Neural progenitor cell (in vitro differentiated cells): Measurements from ENCODE around the gene DYSF. TPM values are rescaled to one million over a fixed set of nuclear protein-coding genes. Genes with fewer than 3 reads are reported as not detected.

Source experiments
- DNase-seq: peaks from one replicate; pipeline ENCODE4 v3.0.0-alpha.2; 2016; ENCODE audit warnings: low spot score
- H2AFZ ChIP-seq: fragments of 200-600 bp; sonication (generic); replicated peaks from 2 replicates; pipeline ENCODE4 v1.6.1; 2016; ENCODE audit warnings: antibody characterized with exemption
- H3F3A ChIP-seq: fragments of 200-600 bp; sonication (generic); 2 replicates; pipeline ENCODE4 v1.6.1; 2016; ENCODE audit warnings: antibody characterized with exemption, low read depth
- H3K27ac ChIP-seq: fragments of 200-600 bp; sonication (generic); 2 replicates; pipeline ENCODE4 v1.5.1; 2016; ENCODE audit warnings: mild to moderate bottlenecking
- H3K27me3 ChIP-seq: fragments of 200-600 bp; sonication (generic); 2 replicates; pipeline ENCODE4 v1.6.1; 2016; ENCODE audit warnings: mild to moderate bottlenecking, moderate library complexity
- H3K36me3 ChIP-seq: fragments of 200-600 bp; sonication (generic); 2 replicates; pipeline ENCODE4 v1.5.1; 2016
- H3K4me1 ChIP-seq: fragments of 200-600 bp; sonication (generic); 2 replicates; pipeline ENCODE4 v1.6.1; 2016; ENCODE audit warnings: mixed run types
- H3K4me2 ChIP-seq: fragments of 200-600 bp; sonication (generic); 2 replicates; pipeline ENCODE4 v1.6.1; 2016
- H3K4me3 ChIP-seq: fragments of 200-600 bp; sonication (generic); 2 replicates; pipeline ENCODE4 v1.5.1; 2016
- H3K79me2 ChIP-seq: fragments of 200-600 bp; sonication (generic); 2 replicates; pipeline ENCODE4 v1.6.1; 2016; ENCODE audit warnings: low read depth
- H3K9ac ChIP-seq: fragments of 200-600 bp; sonication (generic); 2 replicates; pipeline ENCODE4 v1.6.1; 2016
- H3K9me3 ChIP-seq: fragments of 200-600 bp; sonication (generic); 2 replicates; pipeline ENCODE4 v1.5.1; 2016; ENCODE audit warnings: low read depth
- H4K20me1 ChIP-seq: fragments of 200-600 bp; sonication (generic); 2 replicates; pipeline ENCODE4 v1.6.1; 2016; ENCODE audit warnings: low read depth
- H3K27ac Mint-ChIP-seq: 3 replicates; pipeline ENCODE4 v1.8.0; 2021; ENCODE audit warnings: mixed read lengths
- H3K27me3 Mint-ChIP-seq: 2 replicates; pipeline ENCODE4 v1.8.0; 2022; ENCODE audit warnings: low read depth, mild to moderate bottlenecking, inconsistent platforms, moderate library complexity, mixed read lengths; ENCODE audit not compliant: insufficient read depth
- H3K36me3 Mint-ChIP-seq: 3 replicates; pipeline ENCODE4 v1.8.0; 2021; ENCODE audit warnings: mixed read lengths
- H3K4me1 Mint-ChIP-seq: 3 replicates; pipeline ENCODE4 v1.8.0; 2021; ENCODE audit warnings: mixed read lengths
- H3K4me3 Mint-ChIP-seq: 3 replicates; pipeline ENCODE4 v1.8.0; 2021; ENCODE audit warnings: mild to moderate bottlenecking, moderate library complexity, mixed read lengths
- H3K9me3 Mint-ChIP-seq: 3 replicates; pipeline ENCODE4 v1.8.0; 2020; ENCODE audit warnings: mixed read lengths
- CTCF ChIP-seq: fragments of 200-600 bp; sonication (generic); IDR thresholded peaks from 2 replicates; pipeline ENCODE4 v1.5.1; 2017; ENCODE audit warnings: antibody characterized with exemption, mild to moderate bottlenecking
- EZH2 ChIP-seq: fragments of 200-600 bp; sonication (generic); IDR thresholded peaks from 2 replicates; pipeline ENCODE4 v1.6.1; 2017; ENCODE audit warnings: antibody characterized with exemption, mild to moderate bottlenecking, moderate library complexity
- EZH2phosphoT487 ChIP-seq: fragments of 200-600 bp; sonication (generic); IDR thresholded peaks from 2 replicates; pipeline ENCODE4 v1.6.1; 2017; ENCODE audit warnings: antibody characterized with exemption
- total RNA-seq: library from RNA; depleted of rRNA; stranded (reverse); fragments of >200 nt; gene quantifications from 2 replicates; pipeline ENCODE4 v1.2.3, GENCODE V29; 2015; ENCODE audit warnings: low replicate concordance

Gene DYSF
- total RNA-seq, 1 donor from 2014 or later: 0.39 TPM

- Histone ChIP-seq H3K4me2 (no peak overlapping the region), H3K79me2 (no peaks in the 10 kb centered on the region), H3K27me3 (no peaks in the 10 kb centered on the region), H2AFZ (no peak overlapping the region), H3K4me1 (no peaks in the 10 kb centered on the region), H3K9ac (no peak overlapping the region), H3K9me3 (no peaks in the 10 kb centered on the region), H3K27ac (no peak overlapping the region), H3K4me3 (no peak overlapping the region), H4K20me1 (no peaks in the 10 kb centered on the region), H3K36me3 (no peaks in the 10 kb centered on the region), H3F3A (no peaks in the 10 kb centered on the region)
- DNase-seq: no peak
- H3K27me3 Mint-ChIP-seq: peaks cover 6% of the 10 kb centered on the region
- peaks cover 3% of the 10 kb centered on the region for H3K4me1 Mint-ChIP-seq
- TF ChIP-seq EZH2 (no peak), CTCF (no peak), EZH2phosphoT487 (no peak)
- H3K36me3 Mint-ChIP-seq: no peaks in the 10 kb centered on the region
- no peaks in the 10 kb centered on the region for H3K9me3 Mint-ChIP-seq
- H3K27ac Mint-ChIP-seq: no peak overlapping the region
- no peak overlapping the region for H3K4me3 Mint-ChIP-seq
These were observed 59.0 kb downstream of the DYSF start for GRCh38 chr2:71512386-71512785.

GRCh38 chr2:71513096-71513495, 59.7 kb downstream of the DYSF start:
- no peak for DNase-seq
- Histone ChIP-seq H3K27ac (no peak overlapping the region), H3K9ac (no peak overlapping the region), H3F3A (no peaks in the 10 kb centered on the region), H3K9me3 (no peaks in the 10 kb centered on the region), H3K27me3 (no peaks in the 10 kb centered on the region), H2AFZ (no peak overlapping the region), H3K79me2 (no peaks in the 10 kb centered on the region), H3K4me1 (no peaks in the 10 kb centered on the region), H3K36me3 (no peaks in the 10 kb centered on the region), H4K20me1 (no peaks in the 10 kb centered on the region), H3K4me2 (no peak overlapping the region), H3K4me3 (no peak overlapping the region)
- peaks cover 3% of the 10 kb centered on the region for H3K4me1 Mint-ChIP-seq
- no peak overlapping the region for H3K4me3 Mint-ChIP-seq
- H3K27ac Mint-ChIP-seq: no peak overlapping the region
- TF ChIP-seq EZH2: no peak
- TF ChIP-seq CTCF: no peak
- no peak for TF ChIP-seq EZH2phosphoT487
- H3K36me3 Mint-ChIP-seq: no peaks in the 10 kb centered on the region
- H3K27me3 Mint-ChIP-seq: peaks cover 6% of the 10 kb centered on the region
- no peaks in the 10 kb centered on the region for H3K9me3 Mint-ChIP-seq

- no peak overlapping the region for H3K4me3 Mint-ChIP-seq
- DNase-seq: no peak
- H3K79me2 ChIP-seq: no peaks in the 10 kb centered on the region
- no peak overlapping the region for H2AFZ ChIP-seq
- H3K36me3 ChIP-seq: no peaks in the 10 kb centered on the region
- H4K20me1 ChIP-seq: no peaks in the 10 kb centered on the region
- no peak overlapping the region for H3K27ac Mint-ChIP-seq
- H3K4me1 ChIP-seq: no peaks in the 10 kb centered on the region
- no peak overlapping the region for H3K4me3 ChIP-seq
- no peak overlapping the region for H3K27ac ChIP-seq
- no peak overlapping the region for H3K9ac ChIP-seq
- H3F3A ChIP-seq: no peaks in the 10 kb centered on the region
- H3K27me3 ChIP-seq: no peaks in the 10 kb centered on the region
- peaks cover 3% of the 10 kb centered on the region for H3K4me1 Mint-ChIP-seq
- H3K27me3 Mint-ChIP-seq: peaks cover 6% of the 10 kb centered on the region
- TF ChIP-seq EZH2phosphoT487 (no peak), EZH2 (no peak), CTCF (no peak)
- H3K9me3 Mint-ChIP-seq: no peaks in the 10 kb centered on the region
- H3K4me2 ChIP-seq: no peak overlapping the region
- H3K9me3 ChIP-seq: no peaks in the 10 kb centered on the region
- no peaks in the 10 kb centered on the region for H3K36me3 Mint-ChIP-seq
These were observed 60.4 kb downstream of the DYSF start for GRCh38 chr2:71513721-71514120.
